NB4 (cell line): Measurements from ENCODE around the gene GRIK4.

Experiments
- DNase-seq: peaks from one replicate; pipeline ENCODE4 v3.0.0; 2010; ENCODE audit warnings: low read depth
- H3K4me3 ChIP-seq: one replicate; pipeline ENCODE4 v1.5.1; 2011; ENCODE audit warnings: mild to moderate bottlenecking, low read depth, low read length, moderate library complexity
- MAX ChIP-seq: IDR thresholded peaks from 2 replicates; pipeline ENCODE4 v1.6.1; 2011; ENCODE audit warnings: low read depth, low read length
- MYC ChIP-seq: IDR thresholded peaks from 2 replicates; pipeline ENCODE4 v1.6.1; 2011; ENCODE audit warnings: low read depth, low read length
- POLR2A ChIP-seq: IDR thresholded peaks from 2 replicates; pipeline ENCODE4 v1.6.1; 2011; ENCODE audit warnings: mild to moderate bottlenecking; ENCODE audit not compliant: insufficient read length; ENCODE audit errors: extremely low read depth
- TF ChIP-seq, protein P1 (sequence below): IDR thresholded peaks from one replicate; pipeline ENCODE4 v1.5.1; 2012; ENCODE audit warnings: low read depth, low read length

The GRIK4 gene

GRCh38 chr11:120603071-120603470, 91.5 kb downstream of the GRIK4 start:
- TF ChIP-seq, protein P1, sequence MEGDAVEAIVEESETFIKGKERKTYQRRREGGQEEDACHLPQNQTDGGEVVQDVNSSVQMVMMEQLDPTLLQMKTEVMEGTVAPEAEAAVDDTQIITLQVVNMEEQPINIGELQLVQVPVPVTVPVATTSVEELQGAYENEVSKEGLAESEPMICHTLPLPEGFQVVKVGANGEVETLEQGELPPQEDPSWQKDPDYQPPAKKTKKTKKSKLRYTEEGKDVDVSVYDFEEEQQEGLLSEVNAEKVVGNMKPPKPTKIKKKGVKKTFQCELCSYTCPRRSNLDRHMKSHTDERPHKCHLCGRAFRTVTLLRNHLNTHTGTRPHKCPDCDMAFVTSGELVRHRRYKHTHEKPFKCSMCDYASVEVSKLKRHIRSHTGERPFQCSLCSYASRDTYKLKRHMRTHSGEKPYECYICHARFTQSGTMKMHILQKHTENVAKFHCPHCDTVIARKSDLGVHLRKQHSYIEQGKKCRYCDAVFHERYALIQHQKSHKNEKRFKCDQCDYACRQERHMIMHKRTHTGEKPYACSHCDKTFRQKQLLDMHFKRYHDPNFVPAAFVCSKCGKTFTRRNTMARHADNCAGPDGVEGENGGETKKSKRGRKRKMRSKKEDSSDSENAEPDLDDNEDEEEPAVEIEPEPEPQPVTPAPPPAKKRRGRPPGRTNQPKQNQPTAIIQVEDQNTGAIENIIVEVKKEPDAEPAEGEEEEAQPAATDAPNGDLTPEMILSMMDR: no peak
- TF ChIP-seq POLR2A (no peak), MYC (no peak), MAX (no peak)
- no peak for DNase-seq

DNA sequence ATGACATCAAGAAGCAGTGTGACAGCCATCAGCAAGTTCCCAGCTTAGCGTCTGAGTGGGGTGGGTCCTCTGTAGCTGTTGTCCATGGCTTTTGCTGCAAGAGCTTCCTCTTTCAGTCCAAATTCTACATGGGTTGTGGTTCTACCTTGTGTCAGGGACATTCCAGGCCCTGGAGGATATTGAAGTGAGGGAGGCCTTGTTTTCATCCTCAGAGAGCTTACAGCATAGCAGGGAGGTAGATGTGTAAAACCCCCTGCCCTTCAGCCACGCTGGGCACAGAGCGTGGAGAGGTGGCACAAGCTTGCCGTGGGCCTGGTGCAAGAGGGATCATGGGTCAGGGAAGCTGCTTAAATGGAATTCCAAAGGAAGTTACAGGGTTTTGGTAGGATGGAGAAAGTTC, 93.9 kb downstream of the GRIK4 start:
- DNase-seq: no peak
- H3K4me3 ChIP-seq: no peak overlapping the region
- TF ChIP-seq MYC (no peak), POLR2A (no peak), MAX (no peak)
- TF ChIP-seq, protein P1: no peak

More at GRCh38 chr11:120603071-120603470, 91.5 kb downstream of the GRIK4 start:
- H3K4me3 ChIP-seq: no peak overlapping the region

GRCh38 chr11:120606211-120607010, 94.9 kb downstream of the GRIK4 start:
- H3K4me3 ChIP-seq: no peak overlapping the region
- no peak for TF ChIP-seq MYC
- no peak for TF ChIP-seq MAX
- TF ChIP-seq POLR2A: no peak
- TF ChIP-seq, protein P1: no peak
- DNase-seq: no peak

DNA sequence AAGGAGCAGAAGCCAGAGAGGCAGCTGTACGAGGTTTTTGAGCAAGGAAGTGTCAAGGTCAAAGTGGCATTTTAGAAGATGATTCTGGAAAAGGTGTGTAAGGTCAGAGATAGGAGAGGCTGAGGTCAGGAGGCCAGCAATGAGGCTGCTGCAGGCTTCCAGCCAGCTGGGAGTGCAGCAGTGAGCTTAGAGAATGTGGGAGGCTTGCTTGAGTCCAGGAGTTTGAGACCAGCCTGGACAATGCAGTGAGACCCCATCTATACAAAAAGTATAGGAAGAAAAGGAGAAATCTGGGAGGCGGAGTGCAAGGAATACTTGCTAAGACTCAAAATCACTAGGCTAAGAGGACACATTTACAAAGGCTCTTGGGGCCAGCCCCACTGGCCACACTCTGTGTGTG, 96.5 kb downstream of the GRIK4 start:
- TF ChIP-seq POLR2A (no peak), MAX (no peak), MYC (no peak)
- TF ChIP-seq, protein P1: no peak
- no peak for DNase-seq
- H3K4me3 ChIP-seq: no peak overlapping the region

GRCh38 chr11:120608760-120609211, 97.2 kb downstream of the GRIK4 start:
- TF ChIP-seq POLR2A: no peak
- no peak for TF ChIP-seq MYC
- TF ChIP-seq, protein P1: no peak
- TF ChIP-seq MAX: no peak
- no peak overlapping the region for H3K4me3 ChIP-seq
- peak; percentile 25 for DNase-seq

DNA sequence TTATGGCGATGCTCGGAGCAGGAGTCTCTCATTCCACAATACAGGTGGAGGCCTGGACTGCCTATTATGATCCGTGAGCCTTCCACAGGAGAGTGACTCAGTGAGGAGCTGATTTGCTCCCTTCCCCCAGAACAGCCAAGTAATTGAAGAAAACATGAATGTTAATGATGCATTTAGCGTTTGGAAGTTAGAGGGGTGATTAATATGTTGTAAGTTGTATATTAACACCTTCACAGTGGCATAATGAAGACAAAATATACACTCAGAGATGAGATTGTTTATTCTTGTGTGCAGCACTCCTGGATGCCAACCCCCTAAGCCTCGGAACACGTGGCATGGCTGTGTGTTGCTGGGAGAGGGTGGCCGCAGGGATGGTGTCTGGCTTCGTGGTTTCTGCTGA, 98.6 kb downstream of the GRIK4 start:
- no peak overlapping the region for H3K4me3 ChIP-seq
- no peak for TF ChIP-seq MYC
- TF ChIP-seq, protein P1: no peak
- no peak for TF ChIP-seq POLR2A
- no peak for TF ChIP-seq MAX
- DNase-seq: no peak
